Keratinocyte (primary cell): ENCODE measurements around the gene PLD5. TPM values are rescaled to one million over a fixed set of nuclear protein-coding genes. Genes with fewer than 3 reads are reported as not detected.
"Not testable (repeated sequence)": the region's sequence is repeated elsewhere in the genome, so short reads cannot be mapped to it uniquely, and the experiment has no call there.

Source experiments
- DNase-seq: peaks from one replicate; pipeline ENCODE4 v3.0.0-alpha.2; 2011; ENCODE audit warnings: low read depth, missing footprints, low spot score
- FAIRE-seq: peaks from 2 replicates; lab custom pipeline; 2011; peaks lifted over from hg19 to GRCh38; lab: Jason Lieb, UNC
- H2AFZ ChIP-seq: 2 replicates; pipeline ENCODE4 v1.6.0; 2012; ENCODE audit warnings: low read length, control low read depth, inconsistent platforms; ENCODE audit not compliant: control insufficient read depth
- H3K27ac ChIP-seq: 2 replicates; pipeline ENCODE4 v1.5.1; 2011; ENCODE audit warnings: low read length; ENCODE audit not compliant: control insufficient read depth, insufficient read depth
- H3K27me3 ChIP-seq: 3 replicates; pipeline ENCODE4 v1.6.0; 2011; ENCODE audit warnings: low read length; ENCODE audit not compliant: control insufficient read depth, insufficient read depth; ENCODE audit errors: extremely low read depth
- H3K36me3 ChIP-seq, 2 experiments: 2 replicates in 1 of 2; 3 replicates in 1 of 2; pipeline ENCODE4 v1.5.1; 2011; ENCODE audit warnings: low read length in 2 of 2, mild to moderate bottlenecking in 1 of 2; ENCODE audit not compliant: control insufficient read depth in 2 of 2, insufficient read depth in 2 of 2; ENCODE audit errors: extremely low read depth in 1 of 2
- H3K4me1 ChIP-seq: 3 replicates; pipeline ENCODE4 v1.5.1; 2011; ENCODE audit warnings: low read length; ENCODE audit not compliant: control insufficient read depth, insufficient read depth; ENCODE audit errors: extremely low read depth
- H3K4me2 ChIP-seq: 3 replicates; pipeline ENCODE4 v1.6.0; 2011; ENCODE audit warnings: low read depth, low read length; ENCODE audit not compliant: control insufficient read depth, insufficient read depth; ENCODE audit errors: extremely low read depth
- H3K4me3 ChIP-seq, 3 experiments: fragments of 200-600 bp in 1 of 3; sonication (generic) in 1 of 3; 2 replicates in 2 of 3; 3 replicates in 1 of 3; pipeline ENCODE4 v1.5.1; 2011 to 2016; ENCODE audit warnings: low read length in 3 of 3, mild to moderate bottlenecking in 3 of 3, control low read depth in 2 of 3, inconsistent platforms in 1 of 3, low read depth in 1 of 3, mixed read lengths in 1 of 3, mixed run types in 1 of 3, moderate library complexity in 1 of 3; ENCODE audit not compliant: control insufficient read depth in 2 of 3, insufficient read depth in 2 of 3; ENCODE audit errors: extremely low read depth in 1 of 3
- H3K79me2 ChIP-seq: 2 replicates; pipeline ENCODE4 v1.6.0; 2012; ENCODE audit warnings: low read length; ENCODE audit not compliant: control insufficient read depth, insufficient read depth
- H3K9ac ChIP-seq: 3 replicates; pipeline ENCODE4 v1.6.0; 2011; ENCODE audit warnings: low read length; ENCODE audit not compliant: control insufficient read depth, insufficient read depth; ENCODE audit errors: extremely low read depth
- H3K9me1 ChIP-seq: 3 replicates; pipeline ENCODE4 v1.6.0; 2011; ENCODE audit warnings: low read length; ENCODE audit not compliant: control insufficient read depth, insufficient read depth; ENCODE audit errors: extremely low read depth
- H3K9me3 ChIP-seq: 2 replicates; pipeline ENCODE4 v1.5.1; 2012; ENCODE audit warnings: low read depth, low read length; ENCODE audit not compliant: control insufficient read depth
- H4K20me1 ChIP-seq: 3 replicates; pipeline ENCODE4 v1.6.0; 2011; ENCODE audit warnings: low read length; ENCODE audit not compliant: control insufficient read depth, insufficient read depth; ENCODE audit errors: extremely low read depth
- CTCF ChIP-seq, 3 experiments: IDR thresholded peaks in 1 of 3; conservative IDR thresholded peaks in 1 of 3; optimal IDR thresholded peaks in 1 of 3; 2 replicates in 2 of 3; 3 replicates in 1 of 3; pipeline versions ENCODE3 to v1.5.1; 2011; ENCODE audit warnings: low read length in 3 of 3, mild to moderate bottlenecking in 3 of 3, moderate library complexity in 2 of 3, control low read depth in 1 of 3, inconsistent platforms in 1 of 3; ENCODE audit not compliant: insufficient read depth in 2 of 3; ENCODE audit errors: extremely low read depth in 1 of 3
- EZH2 ChIP-seq: IDR thresholded peaks from one replicate; pipeline ENCODE4 v1.6.1; 2012; ENCODE audit warnings: inconsistent platforms, mild to moderate bottlenecking, low read length, moderate library complexity
- dilution Hi-C: fragments of 300-500 bp; cut with MboI; formaldehyde crosslinking; loops from one replicate; pipeline ENCODE4 v1.7.0; 2020; ENCODE audit warnings: low sequenced_read_pairs; ENCODE audit not compliant: extremely low pct_ligation_motif_present
- polyA plus RNA-seq, 5 experiments: library from polyadenylated mRNA; depleted of rRNA in 3 of 5; stranded (reverse) in 3 of 5; stranded (forward) in 1 of 5; unstranded in 1 of 5; fragments of >200 nt; gene quantifications; 1 replicate in 1 of 5; 2 replicates in 3 of 5; 3 replicates in 1 of 5; pipeline versions ENCODE4 v1.2.1 to v1.2.3, GENCODE V29; 2011 to 2012; ENCODE audit warnings: missing spikeins in 2 of 5, low read depth in 1 of 5, low replicate concordance in 1 of 5

Gene PLD5
- polyA plus RNA-seq, 1 donor (not counting 4 experiments of a cell fraction or from before 2014, with no cell fraction given): 7.2 TPM

- Histone ChIP-seq H3K4me3 (no peak overlapping the region), H3K9me1 (no peaks in the 10 kb centered on the region), H3K9ac (no peak overlapping the region), H3K79me2 (no peaks in the 10 kb centered on the region), H4K20me1 (no peaks in the 10 kb centered on the region), H2AFZ (no peak overlapping the region), H3K27ac (no peak overlapping the region), H3K36me3 (no peaks in the 10 kb centered on the region), H3K4me1 (no peaks in the 10 kb centered on the region), H3K4me2 (no peak overlapping the region), H3K27me3 (no peaks in the 10 kb centered on the region), H3K9me3 (no peaks in the 10 kb centered on the region)
- DNase-seq (no peak), FAIRE-seq (no peak)
- dilution Hi-C loops: no loop called here
- TF ChIP-seq EZH2 (no peak), CTCF (optimal IDR thresholded peaks at IDR 0.05 in 1 of 3, IDR thresholded peaks at IDR 0.05 in 1 of 3, conservative IDR thresholded peaks at IDR 0.05 in 1 of 3; ENCODE audit: extremely low read depth in 1 of 3, insufficient read depth in 2 of 3, low read length in 3 of 3) (no peak)
Measured at GRCh38 chr1:242059976-242060375, 464.5 kb downstream of the PLD5 start.

GRCh38 chr1:242058582-242058981 is 465.9 kb downstream of the PLD5 start:
- H3K9me1 ChIP-seq, FAIRE-seq, H3K36me3 ChIP-seq, H3K4me2 ChIP-seq, H2AFZ ChIP-seq, H3K27ac ChIP-seq, DNase-seq, H3K27me3 ChIP-seq, H3K9me3 ChIP-seq, H3K4me1 ChIP-seq, H3K79me2 ChIP-seq, H3K4me3 ChIP-seq, H4K20me1 ChIP-seq, dilution Hi-C loops, H3K9ac ChIP-seq: not testable (repeated sequence)

- dilution Hi-C loops, H4K20me1 ChIP-seq, H3K27me3 ChIP-seq, H3K36me3 ChIP-seq, H3K4me2 ChIP-seq, H3K9me3 ChIP-seq, H3K79me2 ChIP-seq, FAIRE-seq, H3K4me3 ChIP-seq, DNase-seq, H3K9me1 ChIP-seq, H3K4me1 ChIP-seq, H3K9ac ChIP-seq, H3K27ac ChIP-seq, H2AFZ ChIP-seq: not testable (repeated sequence)
Measured at GRCh38 chr1:242058181-242058580, 466.3 kb downstream of the PLD5 start.
